Tibial nerve (tissue), 4 donors: ENCODE measurements around the gene PTX4.

ENCODE experiments used
- EP300 ChIP-seq, 2 donors: sonication (generic); formaldehyde crosslinking; IDR thresholded peaks; one replicate each; pipeline ENCODE4 v1.6.1; 2017; ENCODE audit warnings: antibody characterized with exemption in 2 of 2, mild to moderate bottlenecking in 1 of 2
- POLR2A ChIP-seq, 2 donors: fragments of 450-650 bp; IDR thresholded peaks; one replicate each; pipeline ENCODE4 v1.6.1; 2017; ENCODE audit warnings: antibody characterized with exemption in 2 of 2, mild to moderate bottlenecking in 2 of 2, moderate library complexity in 2 of 2
- TF ChIP-seq, protein P1 (sequence below), 5 experiments: fragments of 200-600 bp in 3 of 5; fragments of 450-650 bp in 2 of 5; sonication (generic) in 3 of 5; IDR thresholded peaks; one replicate each; pipeline ENCODE4 v1.5.1; 2016 to 2019; ENCODE audit warnings: antibody characterized with exemption in 5 of 5, mild to moderate bottlenecking in 3 of 5, moderate library complexity in 2 of 5

GRCh38 chr16:1487395-1488053 lies 1.2 kb downstream of the PTX4 start:
- TF ChIP-seq, protein P1, sequence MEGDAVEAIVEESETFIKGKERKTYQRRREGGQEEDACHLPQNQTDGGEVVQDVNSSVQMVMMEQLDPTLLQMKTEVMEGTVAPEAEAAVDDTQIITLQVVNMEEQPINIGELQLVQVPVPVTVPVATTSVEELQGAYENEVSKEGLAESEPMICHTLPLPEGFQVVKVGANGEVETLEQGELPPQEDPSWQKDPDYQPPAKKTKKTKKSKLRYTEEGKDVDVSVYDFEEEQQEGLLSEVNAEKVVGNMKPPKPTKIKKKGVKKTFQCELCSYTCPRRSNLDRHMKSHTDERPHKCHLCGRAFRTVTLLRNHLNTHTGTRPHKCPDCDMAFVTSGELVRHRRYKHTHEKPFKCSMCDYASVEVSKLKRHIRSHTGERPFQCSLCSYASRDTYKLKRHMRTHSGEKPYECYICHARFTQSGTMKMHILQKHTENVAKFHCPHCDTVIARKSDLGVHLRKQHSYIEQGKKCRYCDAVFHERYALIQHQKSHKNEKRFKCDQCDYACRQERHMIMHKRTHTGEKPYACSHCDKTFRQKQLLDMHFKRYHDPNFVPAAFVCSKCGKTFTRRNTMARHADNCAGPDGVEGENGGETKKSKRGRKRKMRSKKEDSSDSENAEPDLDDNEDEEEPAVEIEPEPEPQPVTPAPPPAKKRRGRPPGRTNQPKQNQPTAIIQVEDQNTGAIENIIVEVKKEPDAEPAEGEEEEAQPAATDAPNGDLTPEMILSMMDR (IDR thresholded peaks at IDR 0.05), result no peak
- TF ChIP-seq POLR2A (IDR thresholded peaks at IDR 0.05), result no peak
- TF ChIP-seq EP300 (IDR thresholded peaks at IDR 0.05), result no peak
